NCI-H446 (cell line): ENCODE data around the gene ENOX2.

Source experiments
- DNase-seq, 2 experiments: peaks; one replicate each; lab custom pipeline; 2025; lab: John Stamatoyannopoulos, UW

The ENOX2 gene

GRCh38 chrX:130700629-130701028, 202.4 kb downstream of the ENOX2 start:
- no peak for DNase-seq

- no peak for DNase-seq
Measured at GRCh38 chrX:130699618-130700017, 203.4 kb downstream of the ENOX2 start.

GRCh38 chrX:130696542-130696941, 206.5 kb downstream of the ENOX2 start:
- DNase-seq, result no peak

- DNase-seq, result no peak
Measured at GRCh38 chrX:130695931-130696330, 207.1 kb downstream of the ENOX2 start.

GRCh38 chrX:130694983-130695382, 208.0 kb downstream of the ENOX2 start:
- DNase-seq, result no peak

GRCh38 chrX:130691576-130691975, 211.4 kb downstream of the ENOX2 start:
- DNase-seq, result no peak

GRCh38 chrX:130688360-130688759, 214.6 kb downstream of the ENOX2 start:
- DNase-seq, result no peak

- DNase-seq, result no peak
Measured at GRCh38 chrX:130682990-130683389, 220.0 kb downstream of the ENOX2 start.

- DNase-seq, result peak; percentile 50 to 66
Measured at GRCh38 chrX:130680164-130681035, 222.6 kb downstream of the ENOX2 start.

GRCh38 chrX:130676861-130677260, 226.1 kb downstream of the ENOX2 start:
- no peak for DNase-seq

- DNase-seq, result no peak
Measured at GRCh38 chrX:130672214-130672613, 230.8 kb downstream of the ENOX2 start.

- DNase-seq, result no peak
Measured at GRCh38 chrX:130669233-130669632, 233.8 kb downstream of the ENOX2 start.

GRCh38 chrX:130665263-130665662, 237.7 kb downstream of the ENOX2 start:
- no peak for DNase-seq

- DNase-seq, result no peak
Measured at GRCh38 chrX:130658310-130658709, 244.7 kb downstream of the ENOX2 start.

- no peak for DNase-seq
Measured at GRCh38 chrX:130654409-130654950, 248.5 kb downstream of the ENOX2 start.

GRCh38 chrX:130652824-130653578, 250.0 kb downstream of the ENOX2 start:
- no peak for DNase-seq

GRCh38 chrX:130649738-130650137, 253.3 kb downstream of the ENOX2 start:
- no peak for DNase-seq

GRCh38 chrX:130647468-130647867, 255.5 kb downstream of the ENOX2 start:
- DNase-seq, result no peak

- peak; percentile 20 to 64 for DNase-seq
Measured at GRCh38 chrX:130645955-130646583, 256.9 kb downstream of the ENOX2 start.

- no peak for DNase-seq
Measured at GRCh38 chrX:130637591-130637990, 265.4 kb downstream of the ENOX2 start.

- no peak for DNase-seq
Measured at GRCh38 chrX:130636277-130636676, 266.7 kb downstream of the ENOX2 start.

- no peak for DNase-seq
Measured at GRCh38 chrX:130631011-130631410, 272.0 kb downstream of the ENOX2 start.
